Neural progenitor cell (in vitro differentiated cells): ENCODE measurements around the gene CAPN14. TPM values are rescaled to one million over a fixed set of nuclear protein-coding genes. Genes with fewer than 3 reads are reported as not detected.

ENCODE experiments used
- DNase-seq: peaks from one replicate; pipeline ENCODE4 v3.0.0-alpha.2; 2016; ENCODE audit warnings: low spot score
- H2AFZ ChIP-seq: fragments of 200-600 bp; sonication (generic); replicated peaks from 2 replicates; pipeline ENCODE4 v1.6.1; 2016; ENCODE audit warnings: antibody characterized with exemption
- H3F3A ChIP-seq: fragments of 200-600 bp; sonication (generic); 2 replicates; pipeline ENCODE4 v1.6.1; 2016; ENCODE audit warnings: antibody characterized with exemption, low read depth
- H3K27ac ChIP-seq: fragments of 200-600 bp; sonication (generic); 2 replicates; pipeline ENCODE4 v1.5.1; 2016; ENCODE audit warnings: mild to moderate bottlenecking
- H3K27me3 ChIP-seq: fragments of 200-600 bp; sonication (generic); 2 replicates; pipeline ENCODE4 v1.6.1; 2016; ENCODE audit warnings: mild to moderate bottlenecking, moderate library complexity
- H3K36me3 ChIP-seq: fragments of 200-600 bp; sonication (generic); 2 replicates; pipeline ENCODE4 v1.5.1; 2016
- H3K4me1 ChIP-seq: fragments of 200-600 bp; sonication (generic); 2 replicates; pipeline ENCODE4 v1.6.1; 2016; ENCODE audit warnings: mixed run types
- H3K4me2 ChIP-seq: fragments of 200-600 bp; sonication (generic); 2 replicates; pipeline ENCODE4 v1.6.1; 2016
- H3K4me3 ChIP-seq: fragments of 200-600 bp; sonication (generic); 2 replicates; pipeline ENCODE4 v1.5.1; 2016
- H3K79me2 ChIP-seq: fragments of 200-600 bp; sonication (generic); 2 replicates; pipeline ENCODE4 v1.6.1; 2016; ENCODE audit warnings: low read depth
- H3K9ac ChIP-seq: fragments of 200-600 bp; sonication (generic); 2 replicates; pipeline ENCODE4 v1.6.1; 2016
- H3K9me3 ChIP-seq: fragments of 200-600 bp; sonication (generic); 2 replicates; pipeline ENCODE4 v1.5.1; 2016; ENCODE audit warnings: low read depth
- H4K20me1 ChIP-seq: fragments of 200-600 bp; sonication (generic); 2 replicates; pipeline ENCODE4 v1.6.1; 2016; ENCODE audit warnings: low read depth
- H3K27ac Mint-ChIP-seq: 3 replicates; pipeline ENCODE4 v1.8.0; 2021; ENCODE audit warnings: mixed read lengths
- H3K27me3 Mint-ChIP-seq: 2 replicates; pipeline ENCODE4 v1.8.0; 2022; ENCODE audit warnings: low read depth, mild to moderate bottlenecking, inconsistent platforms, moderate library complexity, mixed read lengths; ENCODE audit not compliant: insufficient read depth
- H3K36me3 Mint-ChIP-seq: 3 replicates; pipeline ENCODE4 v1.8.0; 2021; ENCODE audit warnings: mixed read lengths
- H3K4me1 Mint-ChIP-seq: 3 replicates; pipeline ENCODE4 v1.8.0; 2021; ENCODE audit warnings: mixed read lengths
- H3K4me3 Mint-ChIP-seq: 3 replicates; pipeline ENCODE4 v1.8.0; 2021; ENCODE audit warnings: mild to moderate bottlenecking, moderate library complexity, mixed read lengths
- H3K9me3 Mint-ChIP-seq: 3 replicates; pipeline ENCODE4 v1.8.0; 2020; ENCODE audit warnings: mixed read lengths
- EZH2 ChIP-seq: fragments of 200-600 bp; sonication (generic); IDR thresholded peaks from 2 replicates; pipeline ENCODE4 v1.6.1; 2017; ENCODE audit warnings: antibody characterized with exemption, mild to moderate bottlenecking, moderate library complexity
- EZH2phosphoT487 ChIP-seq: fragments of 200-600 bp; sonication (generic); IDR thresholded peaks from 2 replicates; pipeline ENCODE4 v1.6.1; 2017; ENCODE audit warnings: antibody characterized with exemption
- total RNA-seq: library from RNA; depleted of rRNA; stranded (reverse); fragments of >200 nt; gene quantifications from 2 replicates; pipeline ENCODE4 v1.2.3, GENCODE V29; 2015; ENCODE audit warnings: low replicate concordance
- TF ChIP-seq, protein P1 (sequence below): fragments of 200-600 bp; sonication (generic); IDR thresholded peaks from 2 replicates; pipeline ENCODE4 v1.5.1; 2017; ENCODE audit warnings: antibody characterized with exemption, mild to moderate bottlenecking

Gene CAPN14
- total RNA-seq, 1 donor from 2014 or later, result 0.04 TPM

DNA sequence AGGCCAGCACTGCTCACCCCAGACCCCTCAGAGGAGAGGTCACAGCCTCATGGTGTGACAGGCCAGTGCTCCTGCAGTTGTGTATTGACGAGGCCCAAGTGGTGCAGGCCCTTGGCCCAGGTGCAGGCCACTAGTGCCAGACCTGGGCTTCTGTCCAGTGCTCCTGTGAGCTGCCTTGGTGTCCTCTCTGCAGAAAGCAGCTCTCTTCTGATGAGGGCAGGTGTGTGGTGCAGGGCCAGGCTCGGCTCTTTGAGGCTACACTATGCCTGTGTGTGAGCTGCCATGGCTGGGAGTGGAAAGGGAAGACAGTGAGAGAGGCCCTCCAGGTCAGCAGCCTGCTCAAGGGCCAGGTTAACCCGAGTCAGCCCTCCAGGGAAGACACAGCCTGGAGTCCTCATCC, 33.7 kb upstream of the CAPN14 start:
- H3K4me3 Mint-ChIP-seq, result no peak overlapping the region
- Histone ChIP-seq H3K4me3 (no peak overlapping the region), H4K20me1 (no peaks in the 10 kb centered on the region), H3K9ac (no peak overlapping the region), H3K36me3 (no peaks in the 10 kb centered on the region), H3K79me2 (no peaks in the 10 kb centered on the region), H3K9me3 (no peaks in the 10 kb centered on the region), H3K27ac (no peak overlapping the region), H3K27me3 (no peaks in the 10 kb centered on the region), H2AFZ (no peak overlapping the region), H3K4me1 (no peaks in the 10 kb centered on the region), H3K4me2 (no peak overlapping the region), H3F3A (no peaks in the 10 kb centered on the region)
- peaks cover 6% of the 10 kb centered on the region for H3K27me3 Mint-ChIP-seq
- peaks cover under 1% of the 10 kb centered on the region for H3K36me3 Mint-ChIP-seq
- TF ChIP-seq EZH2phosphoT487, result no peak
- TF ChIP-seq, protein P1, sequence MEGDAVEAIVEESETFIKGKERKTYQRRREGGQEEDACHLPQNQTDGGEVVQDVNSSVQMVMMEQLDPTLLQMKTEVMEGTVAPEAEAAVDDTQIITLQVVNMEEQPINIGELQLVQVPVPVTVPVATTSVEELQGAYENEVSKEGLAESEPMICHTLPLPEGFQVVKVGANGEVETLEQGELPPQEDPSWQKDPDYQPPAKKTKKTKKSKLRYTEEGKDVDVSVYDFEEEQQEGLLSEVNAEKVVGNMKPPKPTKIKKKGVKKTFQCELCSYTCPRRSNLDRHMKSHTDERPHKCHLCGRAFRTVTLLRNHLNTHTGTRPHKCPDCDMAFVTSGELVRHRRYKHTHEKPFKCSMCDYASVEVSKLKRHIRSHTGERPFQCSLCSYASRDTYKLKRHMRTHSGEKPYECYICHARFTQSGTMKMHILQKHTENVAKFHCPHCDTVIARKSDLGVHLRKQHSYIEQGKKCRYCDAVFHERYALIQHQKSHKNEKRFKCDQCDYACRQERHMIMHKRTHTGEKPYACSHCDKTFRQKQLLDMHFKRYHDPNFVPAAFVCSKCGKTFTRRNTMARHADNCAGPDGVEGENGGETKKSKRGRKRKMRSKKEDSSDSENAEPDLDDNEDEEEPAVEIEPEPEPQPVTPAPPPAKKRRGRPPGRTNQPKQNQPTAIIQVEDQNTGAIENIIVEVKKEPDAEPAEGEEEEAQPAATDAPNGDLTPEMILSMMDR, result no peak
- TF ChIP-seq EZH2, result no peak
- DNase-seq, result no peak
- no peak overlapping the region for H3K27ac Mint-ChIP-seq
- H3K4me1 Mint-ChIP-seq, result peaks cover 3% of the 10 kb centered on the region
- no peaks in the 10 kb centered on the region for H3K9me3 Mint-ChIP-seq

DNA sequence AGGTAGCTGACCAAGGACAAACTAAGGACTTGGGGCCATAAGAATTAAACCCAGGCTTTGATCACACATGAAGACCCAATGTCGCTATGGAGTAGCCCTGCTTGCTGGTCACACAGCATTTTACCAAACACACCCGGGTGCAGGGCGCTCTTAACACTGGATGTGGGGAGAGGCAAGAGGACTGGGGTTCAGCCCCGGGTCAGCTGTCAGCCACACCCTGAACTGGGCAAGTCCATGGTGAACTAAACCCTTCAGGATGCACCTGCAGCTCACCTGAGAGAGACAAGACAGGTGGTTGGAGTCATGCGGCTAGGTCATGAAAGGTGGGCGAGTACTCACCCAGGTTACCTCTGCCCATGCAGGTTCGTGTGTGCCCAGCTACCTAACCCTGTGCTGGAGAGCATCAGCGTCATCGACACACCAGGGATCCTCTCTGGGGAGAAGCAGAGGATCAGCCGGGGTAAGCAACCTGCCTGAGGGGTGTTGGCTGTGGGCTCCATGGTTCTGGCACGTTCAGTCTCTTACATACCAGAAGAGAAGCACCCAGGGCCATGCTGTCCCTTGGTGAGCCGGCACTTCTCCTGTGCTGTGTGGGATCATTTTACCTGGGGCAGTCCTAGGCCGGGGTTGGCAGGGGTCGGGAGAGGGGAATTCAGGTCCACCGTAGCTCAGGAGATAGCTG, 31.8 kb upstream of the CAPN14 start:
- TF ChIP-seq EZH2 (no peak), EZH2phosphoT487 (no peak)
- TF ChIP-seq, protein P1, result no peak
- no peak overlapping the region for H3K4me3 ChIP-seq
- no peak overlapping the region for H3K27ac ChIP-seq
- H3K79me2 ChIP-seq, result no peaks in the 10 kb centered on the region
- no peak overlapping the region for H3K9ac ChIP-seq
- no peaks in the 10 kb centered on the region for H3K36me3 ChIP-seq
- Mint-ChIP-seq H3K4me1 (no peaks in the 10 kb centered on the region), H3K27ac (no peak overlapping the region), H3K27me3 (peaks cover 6% of the 10 kb centered on the region), H3K4me3 (no peak overlapping the region), H3K36me3 (peaks cover 4% of the 10 kb centered on the region), H3K9me3 (no peaks in the 10 kb centered on the region)
- H3K4me2 ChIP-seq, result no peak overlapping the region
- H2AFZ ChIP-seq, result no peak overlapping the region
- DNase-seq, result no peak
- no peaks in the 10 kb centered on the region for H3F3A ChIP-seq
- H3K4me1 ChIP-seq, result no peaks in the 10 kb centered on the region
- no peaks in the 10 kb centered on the region for H4K20me1 ChIP-seq
- no peaks in the 10 kb centered on the region for H3K9me3 ChIP-seq
- no peaks in the 10 kb centered on the region for H3K27me3 ChIP-seq

GRCh38 chr2:31248139-31248538, 30.8 kb upstream of the CAPN14 start:
- H3K27ac ChIP-seq, result no peak overlapping the region
- Mint-ChIP-seq H3K27me3 (peaks cover 5% of the 10 kb centered on the region), H3K27ac (no peak overlapping the region)

More at GRCh38 chr2:31248139-31248538, 30.8 kb upstream of the CAPN14 start:
- no peak overlapping the region for H3K4me3 ChIP-seq
- no peaks in the 10 kb centered on the region for H3K4me1 ChIP-seq
- H3F3A ChIP-seq, result no peaks in the 10 kb centered on the region
- no peaks in the 10 kb centered on the region for H3K4me1 Mint-ChIP-seq
- no peak overlapping the region for H3K4me2 ChIP-seq
- no peaks in the 10 kb centered on the region for H4K20me1 ChIP-seq
- H3K9ac ChIP-seq, result no peak overlapping the region
- no peak overlapping the region for H2AFZ ChIP-seq
- H3K36me3 Mint-ChIP-seq, result peaks cover 4% of the 10 kb centered on the region
- no peaks in the 10 kb centered on the region for H3K36me3 ChIP-seq
- no peak overlapping the region for H3K4me3 Mint-ChIP-seq
- H3K9me3 ChIP-seq, result no peaks in the 10 kb centered on the region
- no peak for DNase-seq
- no peaks in the 10 kb centered on the region for H3K9me3 Mint-ChIP-seq
- TF ChIP-seq EZH2 (no peak), EZH2phosphoT487 (no peak)
- TF ChIP-seq, protein P1, result no peak
- H3K79me2 ChIP-seq, result no peaks in the 10 kb centered on the region
- no peaks in the 10 kb centered on the region for H3K27me3 ChIP-seq
